GM19397 (cell line): Measurements from ENCODE around the gene TBC1D22A.
"Not testable (repeated sequence)": the region's sequence is repeated elsewhere in the genome, so short reads cannot be mapped to it uniquely, and the experiment has no call there.

Experiments
- ATAC-seq: cut with Tn5 transposase; IDR thresholded peaks from one replicate; pipeline ENCODE4 v1.9.1; 2021; ENCODE audit warnings: mild to moderate bottlenecking, moderate library complexity; ENCODE audit not compliant: unreplicated experiment

Gene TBC1D22A

DNA sequence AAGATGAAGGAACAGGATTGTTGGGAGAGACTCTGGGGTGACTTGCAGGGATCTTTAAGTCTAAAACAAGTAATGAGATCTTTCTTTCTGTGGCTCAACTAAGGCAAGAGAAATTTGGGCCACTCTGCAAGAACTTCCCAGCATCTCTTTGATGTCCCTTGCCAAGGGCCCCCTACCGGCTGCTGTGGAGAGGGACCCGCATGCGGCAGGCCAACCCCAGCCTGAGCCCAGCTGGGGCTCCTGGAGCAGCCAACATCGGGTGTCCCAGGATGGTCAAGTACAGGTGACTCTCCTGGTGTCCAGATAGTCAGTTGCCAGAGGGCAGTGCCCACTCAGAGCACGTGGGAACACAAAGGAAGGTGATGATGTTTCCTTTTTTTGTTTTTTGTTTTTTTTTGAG is 363.2 kb downstream of the TBC1D22A start:
- no peak for ATAC-seq

DNA sequence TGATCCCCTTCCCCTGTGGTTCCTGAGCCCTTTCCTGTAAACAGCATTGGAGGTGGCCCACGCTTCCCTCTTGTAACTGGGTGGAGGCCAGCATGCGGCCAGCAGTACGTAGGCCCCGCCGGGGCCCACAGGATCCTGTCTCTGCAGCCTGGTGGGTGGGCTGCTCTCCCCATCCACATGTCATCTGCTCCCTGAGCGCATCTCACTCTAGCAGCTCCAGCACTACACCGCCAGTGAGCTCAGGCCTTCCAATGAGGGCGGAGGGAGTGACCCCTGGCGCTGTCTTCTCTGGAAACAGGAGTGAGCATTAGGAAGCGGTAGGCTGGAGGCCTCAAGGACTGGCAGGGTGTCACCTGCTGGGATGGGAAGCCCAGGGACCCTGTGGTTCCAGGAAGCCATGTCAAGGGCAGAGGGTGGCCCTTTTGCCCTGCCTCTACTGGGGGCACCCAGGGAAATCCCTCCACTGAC is 363.9 kb downstream of the TBC1D22A start:
- no peak for ATAC-seq

- ATAC-seq, result no peak
Observed at GRCh38 chr22:47127441-47127871, 365.0 kb downstream of the TBC1D22A start.

GRCh38 chr22:47128216-47128615 is 365.8 kb downstream of the TBC1D22A start:
- no peak for ATAC-seq

GRCh38 chr22:47128622-47129215 is 366.3 kb downstream of the TBC1D22A start:
- ATAC-seq, result no peak

DNA sequence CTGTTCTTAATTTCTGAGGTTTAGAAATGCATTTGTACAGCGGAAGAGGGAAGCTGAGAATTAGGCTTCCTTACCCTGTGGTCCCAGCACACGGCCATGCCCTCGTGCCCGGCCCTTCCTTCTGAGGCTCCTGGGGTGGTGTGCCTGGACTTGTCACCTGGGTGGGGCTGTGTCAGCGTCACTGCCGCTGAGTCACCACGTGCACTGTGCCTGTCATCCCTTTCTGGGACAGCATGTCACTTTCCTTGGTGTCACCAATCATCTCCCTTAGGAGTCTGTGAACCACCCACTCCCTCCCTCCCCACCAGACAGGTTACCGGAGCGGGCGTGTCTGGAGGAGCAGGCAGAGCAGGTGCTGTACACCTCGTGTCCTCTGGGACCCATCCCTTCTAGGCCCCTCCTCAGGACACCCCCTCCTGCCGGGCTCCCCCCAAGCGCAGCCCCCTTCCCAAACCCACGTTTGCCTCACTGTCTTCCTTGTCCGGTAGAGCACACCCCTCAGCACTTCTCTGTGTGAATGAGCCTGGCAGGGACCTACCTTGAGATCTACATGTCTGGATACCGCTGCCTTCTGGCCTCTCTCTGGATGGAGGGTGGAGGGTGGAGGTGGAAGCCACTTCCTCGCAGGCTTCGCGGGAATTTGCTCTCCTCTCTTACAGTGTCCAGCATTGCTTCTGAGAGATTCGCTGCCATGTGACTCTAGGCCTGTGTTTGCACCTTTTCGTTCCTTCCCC is 367.6 kb downstream of the TBC1D22A start:
- no peak for ATAC-seq

DNA sequence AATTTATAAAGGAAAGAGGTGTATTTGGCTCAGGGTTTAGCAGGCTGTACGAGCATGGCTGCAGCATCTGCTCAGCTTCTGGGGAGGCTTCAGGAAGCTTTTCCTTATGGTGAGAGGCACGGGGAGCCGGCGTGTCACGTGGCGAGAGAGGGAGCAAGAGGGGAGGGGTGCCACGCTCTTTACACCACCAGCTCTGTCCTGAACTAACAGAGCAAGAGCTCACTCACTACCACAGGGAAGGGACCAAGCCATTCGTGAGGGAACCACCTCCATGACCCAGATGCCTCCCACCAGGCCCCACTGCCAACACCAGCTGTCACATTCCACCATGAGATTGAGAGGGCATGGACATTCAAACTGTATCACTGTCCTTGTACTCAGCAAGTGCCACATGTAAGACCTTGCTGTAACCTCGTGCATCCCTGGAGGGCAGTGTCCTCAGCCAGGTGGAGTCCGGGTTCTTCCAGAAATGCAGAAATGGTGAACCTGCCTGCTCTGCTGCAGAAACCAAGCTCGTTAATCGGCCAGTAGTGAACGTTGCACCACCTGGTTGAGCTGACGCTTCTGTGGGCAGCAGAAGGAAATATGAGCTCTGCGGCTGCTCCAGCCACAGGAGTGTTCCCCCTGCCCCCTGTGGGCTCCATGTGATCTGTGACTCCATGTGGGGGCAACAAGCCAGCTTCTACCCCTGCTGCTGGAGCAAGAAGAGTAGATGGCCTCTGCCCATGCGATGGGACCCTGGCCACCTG is 368.6 kb downstream of the TBC1D22A start:
- no peak for ATAC-seq

DNA sequence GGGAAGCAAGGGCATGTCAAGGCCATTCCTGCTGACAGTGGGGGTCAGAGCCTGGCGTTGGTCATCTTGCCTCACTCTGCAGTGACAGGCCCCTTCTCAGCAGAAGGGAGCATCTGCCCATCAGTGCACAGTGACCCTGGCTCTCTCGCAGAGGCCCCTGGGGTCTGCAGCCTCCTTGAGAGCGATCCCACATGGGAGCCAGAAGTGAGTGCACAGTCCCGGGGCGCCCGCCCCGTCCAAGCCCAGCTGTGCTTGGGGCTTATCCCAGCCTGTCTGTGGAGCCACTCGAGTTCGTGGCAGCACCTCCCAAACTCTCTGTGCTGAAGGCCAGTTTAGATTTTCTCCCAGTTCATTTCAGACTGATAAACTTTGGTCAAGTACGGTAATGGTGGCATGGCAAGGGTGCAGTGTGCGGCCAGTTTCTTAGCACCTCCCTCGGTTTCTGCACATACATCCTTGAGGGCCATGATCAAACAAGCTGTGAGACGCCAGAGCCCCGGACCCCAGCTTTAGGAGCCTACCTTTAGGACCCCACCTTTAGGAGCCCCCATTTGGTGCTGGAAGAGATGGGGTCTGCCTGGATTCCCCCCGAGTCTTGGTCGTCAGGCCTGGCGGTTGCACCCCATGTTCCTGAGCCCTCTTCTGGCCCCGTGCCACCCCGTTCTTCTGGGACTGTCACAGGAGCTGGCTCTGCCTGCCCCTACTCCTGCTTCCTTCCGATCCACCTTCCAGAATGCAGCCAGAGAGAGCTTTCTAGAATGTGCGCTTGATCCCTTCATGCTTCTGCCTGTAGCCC is 369.4 kb downstream of the TBC1D22A start:
- no peak for ATAC-seq

DNA sequence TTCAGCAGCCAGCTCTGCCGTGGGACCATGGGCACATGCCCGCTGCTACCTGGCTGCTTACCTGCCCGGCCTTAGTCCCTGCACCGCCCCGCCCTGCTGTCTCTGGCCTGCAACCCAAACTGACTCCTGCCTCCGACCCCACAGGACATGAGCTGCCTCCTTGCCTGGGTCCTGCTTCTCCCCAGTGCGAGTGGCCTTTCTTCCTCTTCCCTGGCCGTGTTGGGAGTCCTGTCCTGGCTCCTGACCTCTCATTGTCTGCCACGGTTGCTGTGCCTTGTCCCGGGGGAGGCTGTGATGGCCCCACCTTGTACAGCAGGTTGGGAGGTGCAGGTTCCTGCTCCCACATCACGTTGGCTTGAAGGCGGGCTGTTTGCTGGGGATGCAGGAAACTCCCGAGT is 370.0 kb downstream of the TBC1D22A start:
- no peak for ATAC-seq

DNA sequence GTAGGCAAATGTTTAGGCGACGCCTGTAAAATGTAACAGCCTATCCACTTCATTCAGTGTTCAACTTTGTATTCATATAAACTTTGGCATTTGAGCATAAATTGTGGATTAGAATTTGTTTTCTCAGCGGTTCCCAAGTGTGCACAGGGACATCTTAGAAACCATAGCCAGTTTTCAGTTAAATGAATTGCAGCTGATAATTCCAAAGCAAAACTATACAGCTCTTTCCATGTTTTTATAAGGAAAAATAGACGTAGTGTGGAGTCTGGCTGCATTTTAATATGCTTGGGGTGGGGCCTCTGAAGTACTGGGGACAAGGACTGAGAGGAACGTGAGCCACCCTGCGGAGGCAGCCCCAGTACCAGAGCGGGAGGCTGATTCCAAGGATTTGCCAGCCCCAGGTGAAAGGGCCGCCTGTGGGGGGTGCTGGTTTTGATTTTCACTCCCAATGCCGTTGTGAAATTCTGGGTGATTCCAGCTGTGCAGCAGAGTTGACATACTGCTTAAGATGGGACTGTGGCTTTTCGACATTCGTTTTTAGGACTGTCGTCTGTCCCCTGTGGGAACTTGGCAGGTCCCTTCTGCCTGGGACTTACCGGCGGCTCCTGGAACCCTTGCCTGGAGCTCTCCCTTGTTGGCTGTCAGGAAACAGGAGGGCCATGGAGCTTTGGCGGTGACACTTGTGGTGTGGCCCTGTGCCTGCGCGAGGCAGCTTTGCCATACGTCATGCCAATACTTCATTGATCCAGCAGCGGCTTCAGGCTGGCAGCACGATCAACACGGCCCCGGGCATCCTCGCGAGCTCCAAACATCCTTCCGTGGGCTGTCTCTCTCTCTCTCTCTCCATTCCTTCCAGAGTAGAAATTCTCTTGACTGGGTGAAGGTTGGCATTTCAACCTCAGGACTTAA is 370.9 kb downstream of the TBC1D22A start:
- ATAC-seq, result no peak

GRCh38 chr22:47134222-47134621 is 371.8 kb downstream of the TBC1D22A start:
- ATAC-seq, result no peak

- no peak for ATAC-seq
Observed at GRCh38 chr22:47135338-47135737, 372.9 kb downstream of the TBC1D22A start.

DNA sequence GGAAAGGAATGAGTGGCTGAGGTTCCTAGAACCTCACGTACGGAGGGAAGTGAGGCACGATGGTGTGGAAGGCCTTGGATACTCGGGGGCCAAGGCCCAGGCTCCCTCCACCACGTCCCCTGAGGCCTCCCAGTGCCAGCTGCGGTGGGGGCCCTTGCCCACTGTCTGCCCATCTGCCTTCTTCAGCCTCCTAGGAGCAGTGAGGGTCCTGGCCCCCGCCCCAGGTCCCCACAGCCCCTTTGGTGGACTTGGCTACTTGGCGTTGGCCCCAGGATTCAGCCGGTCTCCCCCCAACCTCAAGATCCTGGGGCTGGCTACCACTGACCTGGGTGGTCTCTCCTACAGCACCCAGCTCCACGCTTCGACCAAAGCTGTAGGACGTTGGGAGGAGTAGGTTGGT is 373.6 kb downstream of the TBC1D22A start:
- ATAC-seq, result no peak

GRCh38 chr22:47136671-47137070 is 374.2 kb downstream of the TBC1D22A start:
- ATAC-seq, result no peak

DNA sequence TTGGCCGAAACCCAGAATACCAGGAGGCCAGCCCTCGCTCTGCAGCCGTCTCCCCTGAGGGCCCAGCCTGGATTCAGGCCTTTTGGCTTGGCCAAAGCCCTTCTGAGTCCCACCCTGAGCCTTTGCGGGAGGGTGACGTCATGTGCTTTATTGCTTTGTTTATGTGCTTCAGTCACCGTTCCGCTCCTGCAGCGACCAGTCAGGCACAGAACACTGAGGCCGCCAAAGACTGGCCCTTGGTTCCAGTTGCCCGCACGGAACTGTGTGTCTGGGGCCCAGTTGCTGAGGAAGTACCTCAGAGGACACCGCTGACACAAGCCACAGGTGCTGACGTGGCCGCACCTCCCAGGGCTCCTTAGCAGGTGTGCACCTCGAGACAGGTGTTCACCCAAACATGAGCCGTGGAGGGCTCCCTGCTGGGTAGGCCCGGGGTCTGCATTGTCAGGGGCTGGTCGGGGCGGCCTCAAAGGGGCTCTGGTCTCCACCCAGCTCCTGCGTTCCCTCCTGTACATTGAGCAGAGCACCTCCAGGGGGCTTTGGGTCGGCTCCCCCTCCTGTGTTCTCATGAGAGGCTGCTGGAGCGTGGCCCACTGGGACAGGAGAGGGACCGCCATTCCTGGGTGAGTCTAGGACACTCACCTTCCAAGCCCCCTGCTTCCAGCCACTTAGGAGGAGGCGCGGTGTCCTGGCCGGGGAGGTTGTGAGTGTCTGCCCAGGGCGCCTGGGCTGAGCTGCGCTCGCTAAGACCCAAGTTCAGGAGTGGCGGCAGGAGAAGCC is 376.8 kb downstream of the TBC1D22A start:
- no peak for ATAC-seq

DNA sequence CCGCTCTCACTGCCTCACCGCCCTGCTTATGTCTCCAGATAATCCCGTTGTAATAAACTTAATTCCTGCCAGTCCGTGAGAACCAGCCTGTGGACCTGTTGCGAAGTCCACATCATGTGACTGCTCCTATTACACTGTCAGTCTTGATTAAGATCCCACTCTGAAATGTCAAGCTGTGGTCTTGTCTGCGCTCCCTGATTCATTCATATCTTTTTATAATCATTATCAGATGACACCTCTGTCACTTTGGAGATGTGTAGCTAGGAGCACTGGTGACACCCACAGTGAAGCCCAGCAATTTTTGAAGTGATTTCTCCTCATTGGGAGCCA is 377.3 kb downstream of the TBC1D22A start:
- ATAC-seq, result no peak

- ATAC-seq, result not testable (repeated sequence)
Observed at GRCh38 chr22:47140975-47141374, 378.5 kb downstream of the TBC1D22A start.

DNA sequence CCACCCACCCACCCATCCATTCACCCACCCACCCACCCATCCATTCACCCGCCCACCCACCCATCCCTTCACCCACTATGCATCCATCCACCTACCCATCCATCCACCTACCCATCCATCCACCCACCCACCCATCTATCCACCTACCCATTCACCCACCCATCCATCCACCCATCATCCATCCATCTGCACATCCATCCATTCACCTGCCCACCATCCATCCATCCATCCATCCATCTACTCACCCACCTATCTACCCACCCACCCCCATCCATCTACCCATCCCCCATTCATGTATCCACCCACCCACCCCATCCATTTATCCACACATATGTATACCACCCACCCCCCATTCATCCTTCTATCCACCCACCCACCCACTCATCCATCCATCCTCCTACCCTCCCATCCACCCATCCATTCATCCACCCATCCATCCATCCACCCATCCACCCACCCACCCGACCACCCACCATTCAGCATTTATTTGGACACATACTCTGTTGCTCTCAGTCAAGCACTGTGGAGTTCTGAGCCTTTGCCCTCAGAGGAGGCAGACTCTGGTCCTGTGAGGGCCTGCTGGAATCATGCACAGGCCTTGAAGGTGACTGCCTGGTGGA is 380.1 kb downstream of the TBC1D22A start:
- no peak for ATAC-seq
